Body of pancreas (tissue), 4 donors: ENCODE measurements around the gene CCDC92B. TPM values are rescaled to one million over a fixed set of nuclear protein-coding genes. Genes with fewer than 3 reads are reported as not detected.

Experiments
- ATAC-seq: fragments of 150-250 bp; one replicate; pipeline ENCODE4 v1.9.1; 2016
- DNase-seq, 4 donors: peaks; one replicate each; pipeline ENCODE4 v3.0.0-alpha.2; 2019
- H3K27ac ChIP-seq, 4 donors: fragments of 200-600 bp; sonication (generic); 1 replicate in 3 of 4; 2 replicates in 1 of 4; pipeline versions ENCODE4 v1.5.1 to v1.6.1; 2016 to 2019; ENCODE audit warnings: mild to moderate bottlenecking in 1 of 4, mixed read lengths in 1 of 4, moderate library complexity in 1 of 4
- H3K27me3 ChIP-seq, 2 donors: fragments of 200-600 bp; sonication (generic); one replicate each; pipeline ENCODE4 v1.6.0; 2016; ENCODE audit warnings: mild to moderate bottlenecking in 1 of 2
- H3K36me3 ChIP-seq, 2 donors: fragments of 200-600 bp; sonication (generic); replicated peaks in 1 of 2; 2 replicates each; pipeline ENCODE4 v1.5.1; 2016; ENCODE audit warnings: low read depth in 2 of 2; ENCODE audit not compliant: insufficient read depth in 1 of 2
- H3K4me1 ChIP-seq: fragments of 200-600 bp; sonication (generic); one replicate; pipeline ENCODE4 v1.6.0; 2016
- H3K4me3 ChIP-seq, 2 donors: fragments of 200-600 bp; sonication (generic); 1 replicate in 1 of 2; 2 replicates in 1 of 2; pipeline ENCODE4 v1.5.1; 2016 to 2019
- H3K9me3 ChIP-seq, 3 donors: fragments of 200-600 bp; sonication (generic); 1 replicate in 2 of 3; 2 replicates in 1 of 3; pipeline ENCODE4 v1.5.1; 2016
- CTCF ChIP-seq, 7 experiments: fragments of 450-650 bp in 4 of 7; fragments of 200-600 bp in 3 of 7; sonication (generic) in 3 of 7; IDR thresholded peaks; one replicate each; pipeline ENCODE4 v1.5.1; 2016 to 2019; ENCODE audit warnings: antibody characterized with exemption in 7 of 7
- POLR2A ChIP-seq, 3 donors: fragments of 450-650 bp; IDR thresholded peaks; one replicate each; pipeline ENCODE4 v1.6.1; 2016; ENCODE audit warnings: antibody characterized with exemption in 3 of 3, mild to moderate bottlenecking in 2 of 3
- WGBS, 2 donors: methylation state at CpG; one replicate each; pipeline ENCODE4 v1.1.5; 2017; 5-methylcytosine and 5-hydroxymethylcytosine counted together
- intact Hi-C: fragments of 100-400 bp; cut with DNase I; formaldehyde crosslinking; loops from one replicate; pipeline ENCODE4 v1.15.1; 2023
- total RNA-seq, 2 donors: library from RNA; depleted of rRNA; stranded (reverse); fragments of >200 nt; gene quantifications; one replicate each; pipeline ENCODE4 v1.1.0, GENCODE V29; 2016

Gene CCDC92B
- under 1 TPM in 1 of 2 donors, not detected in 1; 0.26 TPM for total RNA-seq

GRCh38 chr17:2749058-2749783 lies at the start of gene CCDC92B:
TSS of gene CCDC92B (minus strand) at chr17:2749652. CDS start at chr17:2735145, 14,507 bp downstream.
- no peak for ATAC-seq
- Histone ChIP-seq H3K9me3 (no peaks in the 10 kb centered on the region), H3K4me1 (peaks cover 4% of the 10 kb centered on the region), H3K27me3 (no peaks in the 10 kb centered on the region), H3K27ac (no peak within 1 kb of the TSS), H3K36me3 (no peaks in the 10 kb centered on the region), H3K4me3 (peak within 1 kb of the TSS in 1 of 2 donors; percentile 5)
- intact Hi-C loops, result no loop called here
- TF ChIP-seq CTCF (IDR thresholded peaks at IDR 0.05), result no peak
- no peak for TF ChIP-seq POLR2A (IDR thresholded peaks at IDR 0.05)
- WGBS, 2 donors, result 4 to 9% methylated on average over 8 to 56 of the region's 76 CpGs
- DNase-seq, result no peak

- no peaks in the 10 kb centered on the region for H3K27me3 ChIP-seq
- no peaks in the 10 kb centered on the region for H3K9me3 ChIP-seq
- ATAC-seq, result no peak
- H3K36me3 ChIP-seq, result no peaks in the 10 kb centered on the region
- no peak overlapping the region for H3K4me3 ChIP-seq
- TF ChIP-seq CTCF (IDR thresholded peaks at IDR 0.05) (no peak), POLR2A (IDR thresholded peaks at IDR 0.05) (no peak)
- 48 to 63% methylated on average over 5 to 11 of the region's 11 CpGs for WGBS, 2 donors
- no peak for DNase-seq
- H3K4me1 ChIP-seq, result no peaks in the 10 kb centered on the region
- no peak overlapping the region for H3K27ac ChIP-seq
- intact Hi-C loops, result no loop called here
Observed at GRCh38 chr17:2798678-2799077, 49.2 kb upstream of the CCDC92B start.

- no peaks in the 10 kb centered on the region for H3K4me1 ChIP-seq
- H3K4me3 ChIP-seq, result no peak overlapping the region
- ATAC-seq, result no peak
- intact Hi-C loops, result no loop called here
- TF ChIP-seq CTCF (IDR thresholded peaks at IDR 0.05) (no peak), POLR2A (IDR thresholded peaks at IDR 0.05) (no peak)
- H3K27me3 ChIP-seq, result no peaks in the 10 kb centered on the region
- DNase-seq, result no peak
- H3K9me3 ChIP-seq, result no peaks in the 10 kb centered on the region
- no peaks in the 10 kb centered on the region for H3K36me3 ChIP-seq
- WGBS, 2 donors, result 76 to 78% methylated on average over 8 to 11 of the region's 11 CpGs
- H3K27ac ChIP-seq, result no peak overlapping the region
Observed at GRCh38 chr17:2798188-2798587, 48.7 kb upstream of the CCDC92B start.

- ATAC-seq (no peak), DNase-seq (peak in 1 of 4 donors; percentile 42)
- no peak overlapping the region for H3K4me3 ChIP-seq
- TF ChIP-seq POLR2A (IDR thresholded peaks at IDR 0.05), result no peak
- TF ChIP-seq CTCF (IDR thresholded peaks at IDR 0.05), result no peak
- no peaks in the 10 kb centered on the region for H3K27me3 ChIP-seq
- no peak overlapping the region for H3K27ac ChIP-seq
- no peaks in the 10 kb centered on the region for H3K36me3 ChIP-seq
- no peaks in the 10 kb centered on the region for H3K9me3 ChIP-seq
- WGBS, 2 donors, result 49 to 58% methylated on average over 6 to 11 of the region's 11 CpGs
- intact Hi-C loops, result no loop called here
- no peaks in the 10 kb centered on the region for H3K4me1 ChIP-seq
Observed at GRCh38 chr17:2797637-2798036, 48.2 kb upstream of the CCDC92B start.

- Histone ChIP-seq H3K27me3 (no peaks in the 10 kb centered on the region), H3K9me3 (no peaks in the 10 kb centered on the region), H3K36me3 (no peaks in the 10 kb centered on the region), H3K4me1 (no peaks in the 10 kb centered on the region), H3K4me3 (no peak overlapping the region), H3K27ac (no peak overlapping the region)
- DNase-seq (no peak), ATAC-seq (no peak)
- intact Hi-C loops, result no loop called here
- TF ChIP-seq POLR2A (IDR thresholded peaks at IDR 0.05) (no peak), CTCF (IDR thresholded peaks at IDR 0.05) (no peak)
- WGBS, 2 donors, result 59 to 68% methylated on average over 14 to 15 of the region's 15 CpGs
Observed at GRCh38 chr17:2797226-2797625, 47.8 kb upstream of the CCDC92B start.
